Activated CD8-positive, alpha-beta memory T cell treated with anti-CD3 and anti-CD28 coated beads, Interleukin-2, amount 10 ng/mL, durations not matched to agents 7 days and 5 days (primary cell): Measurements from ENCODE around the gene RHBDD3. TPM values are rescaled to one million over a fixed set of nuclear protein-coding genes. Genes with fewer than 3 reads are reported as not detected.
"Not testable (repeated sequence)": the region's sequence is repeated elsewhere in the genome, so short reads cannot be mapped to it uniquely, and the experiment has no call there.

Experiments
- ATAC-seq: fragments of 150-1000 bp; cut with Tn5 transposase; one replicate; pipeline ENCODE4 v1.10.0; 2021; ENCODE audit warnings: moderate library complexity
- CTCF ChIA-PET: fragments of 350-600 bp; sonication (Branson Sonifier 250); formaldehyde crosslinking; loops from one replicate; lab custom pipeline; 2021; ENCODE audit warnings: antibody characterized with exemption; lab: Charles Lee
- DNase-seq: peaks from one replicate; pipeline ENCODE4 v3.0.0-alpha.2; 2020
- H3K27ac Mint-ChIP-seq: one replicate; pipeline ENCODE4 v1.8.0; 2021; ENCODE audit warnings: mild to moderate bottlenecking, mixed read lengths
- H3K27me3 Mint-ChIP-seq: one replicate; pipeline ENCODE4 v1.8.0; 2021; ENCODE audit warnings: mixed read lengths
- H3K36me3 Mint-ChIP-seq: one replicate; pipeline ENCODE4 v1.8.0; 2021; ENCODE audit warnings: mild to moderate bottlenecking, mixed read lengths
- H3K4me1 Mint-ChIP-seq: one replicate; pipeline ENCODE4 v1.8.0; 2021; ENCODE audit warnings: mixed read lengths
- H3K4me3 Mint-ChIP-seq: one replicate; pipeline ENCODE4 v1.8.0; 2021; ENCODE audit warnings: mild to moderate bottlenecking, moderate library complexity, mixed read lengths
- H3K9me3 Mint-ChIP-seq: one replicate; pipeline ENCODE4 v1.8.0; 2022; ENCODE audit warnings: low read depth, mixed read lengths
- total RNA-seq, 2 experiments: library from RNA; stranded (reverse); gene quantifications; one replicate each; pipeline ENCODE4 v1.2.3, GENCODE V29; 2021

Gene RHBDD3
- total RNA-seq, 2 experiments from 2014 or later: 40.5 to 44.7 TPM

DNA sequence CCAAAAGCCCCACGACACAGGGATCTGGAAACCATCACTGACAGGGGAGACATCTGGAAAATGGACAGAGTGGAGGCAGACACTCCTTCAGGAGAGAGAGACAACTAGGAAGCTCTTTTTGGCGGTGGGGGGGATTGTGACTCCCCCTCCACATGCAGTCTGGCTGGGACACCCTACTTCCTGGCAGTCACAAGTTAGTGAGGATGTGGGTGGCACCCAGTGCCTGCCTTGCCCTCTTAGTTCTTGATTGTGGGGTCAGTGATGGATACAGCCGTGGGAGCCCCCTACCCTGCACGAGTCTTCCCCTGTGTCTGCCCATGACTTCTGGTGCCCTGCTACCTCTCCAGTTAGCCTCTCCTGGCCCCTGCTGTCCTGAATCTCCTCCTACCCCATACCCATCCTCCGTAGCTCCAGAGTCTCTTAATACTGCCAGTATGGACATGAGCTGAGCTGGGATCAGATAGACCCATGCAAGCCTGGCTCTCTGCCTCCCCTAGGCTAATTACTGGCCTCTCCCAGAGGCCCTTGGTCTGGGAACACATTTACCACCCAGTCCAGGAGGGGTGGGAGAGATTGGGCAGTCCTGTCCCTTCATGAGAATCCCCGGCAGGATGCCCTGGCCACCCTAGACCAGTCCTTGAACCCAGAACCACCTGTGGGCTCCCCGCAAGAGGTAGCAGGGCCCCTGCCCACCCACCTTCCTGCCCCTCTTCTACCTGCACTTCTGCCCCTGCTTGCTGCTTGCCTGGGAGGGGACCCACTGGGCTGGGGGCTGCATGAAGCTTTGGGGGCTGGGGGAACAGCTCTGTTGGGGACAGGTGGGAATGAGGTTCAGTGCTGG lies 22.8 kb downstream of the RHBDD3 start:
- CTCF ChIA-PET: interaction anchor here (0.6 to 2.5 kb wide), 49 partner anchors 9 to 689 kb away, joined by 3 to 43 read pairs (median 4); partner anchors contain the start of genes EMID1, KREMEN1 and RHBDD3
- no peak for DNase-seq
- ATAC-seq: peak; percentile 12
- no peaks in the 10 kb centered on the region for H3K36me3 Mint-ChIP-seq
- peaks cover 24% of the 10 kb centered on the region for H3K27me3 Mint-ChIP-seq
- H3K27ac Mint-ChIP-seq: no peak overlapping the region
- no peaks in the 10 kb centered on the region for H3K4me1 Mint-ChIP-seq
- peaks cover 1% of the 10 kb centered on the region for H3K9me3 Mint-ChIP-seq
- no peak overlapping the region for H3K4me3 Mint-ChIP-seq

DNA sequence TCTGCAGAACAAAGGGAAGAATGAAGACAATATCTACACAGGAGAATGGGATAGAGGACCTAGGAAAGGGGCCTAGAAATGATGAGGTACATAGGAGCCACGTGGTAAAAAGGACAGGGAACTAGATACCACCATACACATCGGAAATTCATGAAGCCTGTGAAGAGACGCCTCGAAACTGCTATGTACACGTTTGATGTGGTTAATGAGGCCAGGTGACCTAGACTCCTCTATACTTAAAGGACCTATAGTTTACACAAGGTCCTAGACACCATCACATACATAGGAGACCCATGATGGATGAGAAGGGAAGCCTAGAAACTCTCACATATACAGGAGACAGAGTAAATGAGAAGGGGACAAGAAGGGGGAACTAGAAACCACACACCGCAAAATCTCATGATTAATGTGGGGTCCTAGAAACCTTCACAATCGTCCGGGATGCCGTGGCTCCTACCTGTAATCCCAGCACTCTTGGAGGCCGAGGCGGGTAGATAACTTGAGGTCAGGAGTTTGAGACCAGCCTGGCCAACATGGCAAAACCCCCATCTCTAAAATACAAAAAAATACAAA lies 23.8 kb downstream of the RHBDD3 start:
- no peak for ATAC-seq
- no peak overlapping the region for H3K27ac Mint-ChIP-seq
- H3K36me3 Mint-ChIP-seq: peaks cover 3% of the 10 kb centered on the region
- CTCF ChIA-PET: interaction anchor here (0.8 to 2.5 kb wide), 8 partner anchors 21 to 643 kb away, joined by 3 to 43 read pairs (median 4); partner anchors contain the start of gene EMID1
- H3K4me3 Mint-ChIP-seq: no peak overlapping the region
- H3K9me3 Mint-ChIP-seq: peaks cover 4% of the 10 kb centered on the region
- no peaks in the 10 kb centered on the region for H3K4me1 Mint-ChIP-seq
- H3K27me3 Mint-ChIP-seq: peaks cover 30% of the 10 kb centered on the region
- no peak for DNase-seq

DNA sequence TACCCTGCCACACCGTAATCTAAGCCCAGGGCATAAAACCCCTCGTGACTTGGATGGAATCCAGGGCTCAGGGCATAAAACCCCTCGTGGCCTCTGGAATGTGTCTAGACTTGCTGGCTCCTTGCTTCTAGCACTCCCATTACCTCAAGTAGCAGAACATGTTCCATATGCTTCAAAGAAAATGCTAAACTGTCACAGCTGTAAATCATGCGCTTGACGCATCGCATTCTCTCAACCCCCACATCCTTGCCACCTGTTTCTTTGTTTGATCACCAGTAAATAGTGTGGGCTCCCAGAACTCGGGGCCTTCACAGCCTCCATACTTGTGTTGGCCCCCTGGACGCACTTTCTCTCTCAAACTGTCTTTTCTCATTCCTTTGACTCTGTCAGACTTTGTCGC lies 27.3 kb downstream of the RHBDD3 start:
- H3K27me3 Mint-ChIP-seq: peaks cover 27% of the 10 kb centered on the region
- DNase-seq, H3K4me1 Mint-ChIP-seq, H3K9me3 Mint-ChIP-seq, H3K27ac Mint-ChIP-seq, CTCF ChIA-PET, H3K4me3 Mint-ChIP-seq, ATAC-seq, H3K36me3 Mint-ChIP-seq: not testable (repeated sequence)

DNA sequence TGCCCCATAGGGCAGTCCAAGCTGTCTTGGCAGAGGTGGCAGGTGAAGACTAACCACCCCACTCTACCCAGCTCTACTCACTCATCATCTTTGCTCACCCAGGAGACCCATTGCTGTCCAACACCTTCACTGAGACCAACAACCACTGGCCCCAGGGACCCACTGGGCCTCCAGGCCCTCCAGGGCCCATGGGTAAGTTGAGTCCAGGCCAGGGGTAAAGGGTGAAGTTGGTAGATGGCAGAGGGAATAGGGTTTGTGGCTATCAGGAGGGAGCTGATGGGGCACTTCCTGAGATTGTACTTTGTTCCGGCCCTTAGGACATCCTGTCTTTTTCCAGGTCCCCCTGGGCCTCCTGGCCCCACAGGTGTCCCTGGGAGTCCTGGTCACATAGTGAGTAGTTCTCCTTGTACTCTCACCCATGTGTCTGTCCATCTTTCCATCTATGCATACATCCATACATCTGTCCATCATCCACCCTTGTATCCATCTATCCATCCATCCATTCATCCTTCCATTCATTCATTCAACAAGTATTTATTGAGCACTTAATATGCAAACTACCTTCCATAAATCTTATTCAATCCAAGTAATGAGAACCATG lies 34.4 kb downstream of the RHBDD3 start:
- CTCF ChIA-PET: interaction anchor here (4.8 kb wide), 1 partner anchor 12 kb away, joined by 26 read pairs; no protein-coding TSS in a partner anchor
- H3K27me3 Mint-ChIP-seq: no peaks in the 10 kb centered on the region
- H3K36me3 Mint-ChIP-seq: no peaks in the 10 kb centered on the region
- DNase-seq (no peak), ATAC-seq (no peak)
- H3K4me1 Mint-ChIP-seq: no peaks in the 10 kb centered on the region
- no peak overlapping the region for H3K4me3 Mint-ChIP-seq
- no peak overlapping the region for H3K27ac Mint-ChIP-seq
- H3K9me3 Mint-ChIP-seq: peaks cover 2% of the 10 kb centered on the region

DNA sequence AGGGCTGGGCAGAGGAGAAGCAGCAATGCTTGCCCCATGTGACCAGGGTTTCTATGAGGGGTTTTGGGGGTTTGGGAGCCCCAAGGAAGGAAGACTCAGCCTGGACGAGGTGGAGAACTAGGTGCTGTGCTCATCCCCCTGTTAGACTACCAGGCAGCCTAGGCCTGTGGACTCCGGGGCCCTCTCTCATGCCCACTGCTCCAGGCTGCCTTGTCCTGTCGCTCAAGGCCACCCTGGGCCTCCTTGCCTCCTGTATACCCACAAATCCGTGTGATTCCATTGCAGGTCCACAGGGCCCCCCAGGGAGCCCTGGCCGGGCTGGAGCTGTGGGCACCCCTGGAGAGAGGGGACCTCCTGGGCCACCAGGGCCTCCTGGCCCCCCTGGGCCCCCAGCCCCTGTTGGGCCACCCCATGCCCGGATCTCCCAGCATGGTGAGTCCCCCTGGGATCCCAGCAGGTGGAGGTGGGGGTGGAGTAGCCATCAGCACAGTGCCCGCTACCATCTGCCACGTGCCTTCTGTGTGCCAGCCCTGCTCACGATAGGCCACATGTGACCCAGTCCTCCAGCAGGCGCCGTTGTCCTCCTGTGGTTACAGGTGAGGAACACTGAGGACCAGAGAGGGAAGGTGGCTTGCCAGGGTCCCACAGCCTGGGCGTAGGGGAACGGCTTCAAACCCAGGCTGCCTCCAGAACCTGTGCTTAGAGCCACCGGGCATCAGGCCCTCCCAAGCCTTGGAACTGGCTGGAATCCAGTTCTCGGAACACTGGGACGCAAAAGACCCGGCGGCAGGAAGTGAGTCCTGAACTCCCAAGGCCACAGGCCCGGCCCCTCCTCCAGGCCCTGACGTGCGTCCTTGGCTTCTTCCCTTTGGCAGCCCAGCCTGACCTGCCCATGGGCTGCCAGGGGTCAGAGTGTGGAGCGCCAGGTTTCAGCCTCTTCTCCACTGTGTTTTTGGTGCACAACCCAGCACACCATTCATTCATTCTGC lies 35.5 kb downstream of the RHBDD3 start:
- Mint-ChIP-seq H3K9me3 (peaks cover 2% of the 10 kb centered on the region), H3K27ac (no peak overlapping the region), H3K4me3 (no peak overlapping the region), H3K36me3 (no peaks in the 10 kb centered on the region), H3K4me1 (no peaks in the 10 kb centered on the region), H3K27me3 (no peaks in the 10 kb centered on the region)
- ATAC-seq (no peak), DNase-seq (no peak)
- CTCF ChIA-PET: interaction anchor here (4.8 kb wide), 1 partner anchor 13 kb away, joined by 26 read pairs; no protein-coding TSS in a partner anchor

DNA sequence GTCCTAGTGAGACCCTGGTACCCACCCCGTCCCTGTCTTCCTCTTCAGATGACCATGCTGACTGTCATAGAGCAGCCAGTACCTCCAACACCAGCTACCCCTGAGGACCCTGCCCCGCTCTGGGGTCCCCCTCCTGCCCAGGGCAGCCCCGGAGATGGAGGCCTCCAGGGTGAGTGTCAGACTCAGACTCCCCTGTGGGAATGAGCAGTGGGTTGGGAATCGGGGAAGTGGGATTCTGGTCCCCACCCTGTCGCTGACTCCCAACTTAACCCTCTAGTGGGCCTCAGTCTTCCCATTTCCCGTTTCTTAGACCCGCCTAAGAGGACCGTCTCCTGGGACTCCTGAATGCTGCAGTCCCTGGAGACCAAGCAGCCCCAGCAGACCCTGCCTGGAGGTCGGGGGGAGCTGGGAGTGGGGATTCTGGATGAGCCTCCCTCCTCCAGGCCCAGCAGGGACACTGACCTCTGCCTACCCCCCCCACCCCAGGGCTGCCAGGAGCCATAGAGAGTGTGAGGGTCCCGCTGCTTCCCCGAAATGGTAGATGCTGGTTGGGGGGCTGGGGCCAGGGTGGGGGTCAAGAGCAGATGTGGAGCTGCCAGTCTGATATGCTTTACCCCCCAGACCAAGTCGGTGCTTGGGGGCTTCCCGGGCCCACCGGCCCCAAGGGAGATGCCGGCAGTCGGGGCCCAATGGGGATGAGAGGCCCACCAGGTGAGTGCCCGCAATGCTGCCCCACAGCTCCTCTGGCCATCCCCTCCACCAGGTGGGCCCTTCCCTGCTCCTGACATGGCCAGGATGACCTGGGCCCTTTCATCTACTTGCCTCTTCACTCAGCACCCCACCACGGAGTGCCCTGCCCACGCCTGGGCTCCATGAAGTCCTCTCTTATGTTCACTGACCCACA lies 36.6 kb downstream of the RHBDD3 start:
- ATAC-seq (no peak), DNase-seq (no peak)
- peaks cover 2% of the 10 kb centered on the region for H3K9me3 Mint-ChIP-seq
- CTCF ChIA-PET: no interaction called here
- no peak overlapping the region for H3K27ac Mint-ChIP-seq
- H3K27me3 Mint-ChIP-seq: peaks cover 2% of the 10 kb centered on the region
- no peaks in the 10 kb centered on the region for H3K36me3 Mint-ChIP-seq
- no peak overlapping the region for H3K4me3 Mint-ChIP-seq
- H3K4me1 Mint-ChIP-seq: no peaks in the 10 kb centered on the region

DNA sequence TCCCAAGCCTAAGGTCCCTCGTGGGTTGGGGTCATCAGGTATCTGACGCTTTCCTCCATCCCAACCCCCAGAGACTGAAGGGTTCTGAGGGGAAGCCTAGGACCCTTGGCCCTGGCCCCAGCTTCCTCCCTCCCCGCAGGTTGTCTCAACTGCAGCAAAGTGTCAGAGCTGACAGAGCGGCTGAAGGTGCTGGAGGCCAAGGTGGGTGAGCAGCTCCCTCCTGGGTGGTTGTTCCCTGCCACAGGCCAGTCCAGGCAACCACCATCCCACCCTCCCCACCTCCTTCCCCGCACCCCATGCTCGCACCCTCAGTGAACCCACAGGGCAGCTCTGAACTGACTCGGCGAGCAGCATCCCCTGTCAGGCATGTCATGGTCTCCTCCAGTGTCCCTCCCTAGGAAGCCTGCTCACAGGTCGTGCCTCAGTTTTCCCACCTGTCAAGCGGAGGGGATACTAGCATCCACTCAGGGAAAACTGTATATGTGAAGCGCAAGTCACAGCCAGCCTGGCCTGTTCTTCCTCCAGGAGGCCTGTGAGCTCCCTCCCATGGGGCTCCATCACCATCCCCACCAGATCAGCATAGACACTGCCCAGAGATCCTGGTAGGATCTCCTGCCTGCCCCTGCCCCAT lies 41.3 kb downstream of the RHBDD3 start:
- Mint-ChIP-seq H3K27me3 (peaks cover 2% of the 10 kb centered on the region), H3K27ac (no peak overlapping the region), H3K4me3 (no peak overlapping the region), H3K9me3 (no peaks in the 10 kb centered on the region), H3K36me3 (no peaks in the 10 kb centered on the region), H3K4me1 (no peaks in the 10 kb centered on the region)
- CTCF ChIA-PET: interaction anchor here (0.9 to 2.1 kb wide), 2 partner anchors 9 to 19 kb away, joined by 3 to 8 read pairs; no protein-coding TSS in a partner anchor
- no peak for DNase-seq
- no peak for ATAC-seq

DNA sequence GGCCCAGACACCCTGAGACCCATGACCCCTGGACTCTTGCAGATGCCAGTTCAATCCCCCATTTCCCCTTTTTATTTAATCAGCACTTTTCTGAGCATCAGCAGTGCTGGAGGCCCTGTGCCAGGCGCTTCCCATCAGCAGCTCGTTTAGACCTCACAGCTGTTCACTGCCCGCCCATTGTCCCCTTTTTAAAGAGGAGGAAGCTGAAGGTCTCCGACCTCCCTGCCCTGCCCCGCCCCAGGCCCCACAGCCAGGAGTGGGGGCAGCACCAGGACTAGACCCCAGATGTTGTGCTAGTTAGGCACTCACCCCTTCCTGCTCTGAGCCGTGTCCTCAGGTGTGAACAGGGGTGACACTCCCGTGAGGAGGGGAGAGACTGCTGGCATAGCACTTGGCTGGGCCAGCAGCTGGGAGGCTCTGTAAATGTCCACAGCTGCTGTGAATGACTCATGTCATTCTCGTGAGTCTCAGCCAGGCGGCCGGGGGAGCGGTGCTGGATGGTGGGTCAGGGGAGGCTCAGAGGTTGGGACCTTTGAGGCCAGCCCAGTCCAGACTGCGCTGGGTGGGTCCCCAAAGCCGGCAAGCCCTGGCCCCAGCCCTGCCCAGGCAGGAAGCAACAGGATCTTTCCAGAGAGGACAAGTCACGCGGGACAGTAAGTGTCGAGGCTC lies 42.2 kb downstream of the RHBDD3 start:
- ATAC-seq (no peak), DNase-seq (no peak)
- CTCF ChIA-PET: interaction anchor here (2.1 kb wide), 1 partner anchor 20 kb away, joined by 8 read pairs; no protein-coding TSS in a partner anchor
- peaks cover 2% of the 10 kb centered on the region for H3K27me3 Mint-ChIP-seq
- H3K4me1 Mint-ChIP-seq: no peaks in the 10 kb centered on the region
- H3K36me3 Mint-ChIP-seq: no peaks in the 10 kb centered on the region
- no peaks in the 10 kb centered on the region for H3K9me3 Mint-ChIP-seq
- no peak overlapping the region for H3K4me3 Mint-ChIP-seq
- no peak overlapping the region for H3K27ac Mint-ChIP-seq

DNA sequence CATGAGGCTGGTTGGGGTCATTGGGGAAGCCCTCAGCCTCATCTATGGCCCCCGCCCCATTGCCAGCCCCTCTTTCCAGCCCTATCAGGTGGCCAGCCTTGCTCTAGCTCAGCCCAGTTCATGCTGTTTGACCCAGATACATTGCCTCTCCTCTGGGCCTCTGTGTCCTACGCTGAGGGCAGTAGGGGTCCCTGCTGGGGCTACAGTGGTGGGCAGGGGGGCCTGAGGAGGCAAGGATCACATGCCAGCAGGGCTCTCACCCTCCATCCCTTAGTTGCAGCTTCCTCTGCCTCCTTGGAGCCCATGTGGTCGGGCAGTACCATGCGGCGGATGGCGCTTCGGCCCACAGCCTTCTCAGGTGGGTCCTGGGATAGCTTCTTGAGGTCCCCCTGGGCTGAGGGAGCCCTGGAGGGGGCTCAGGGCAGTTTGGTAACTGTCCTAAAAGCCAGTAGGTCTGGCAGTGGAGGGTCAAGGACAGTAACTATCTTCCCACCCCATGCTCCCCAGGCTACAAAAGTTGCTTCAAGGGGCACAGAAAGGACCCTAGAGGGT lies 42.8 kb downstream of the RHBDD3 start:
- H3K36me3 Mint-ChIP-seq: no peaks in the 10 kb centered on the region
- no peak overlapping the region for H3K4me3 Mint-ChIP-seq
- no peak for DNase-seq
- H3K4me1 Mint-ChIP-seq: no peaks in the 10 kb centered on the region
- H3K27ac Mint-ChIP-seq: no peak overlapping the region
- ATAC-seq: no peak
- peaks cover 2% of the 10 kb centered on the region for H3K27me3 Mint-ChIP-seq
- CTCF ChIA-PET: no interaction called here
- no peaks in the 10 kb centered on the region for H3K9me3 Mint-ChIP-seq

DNA sequence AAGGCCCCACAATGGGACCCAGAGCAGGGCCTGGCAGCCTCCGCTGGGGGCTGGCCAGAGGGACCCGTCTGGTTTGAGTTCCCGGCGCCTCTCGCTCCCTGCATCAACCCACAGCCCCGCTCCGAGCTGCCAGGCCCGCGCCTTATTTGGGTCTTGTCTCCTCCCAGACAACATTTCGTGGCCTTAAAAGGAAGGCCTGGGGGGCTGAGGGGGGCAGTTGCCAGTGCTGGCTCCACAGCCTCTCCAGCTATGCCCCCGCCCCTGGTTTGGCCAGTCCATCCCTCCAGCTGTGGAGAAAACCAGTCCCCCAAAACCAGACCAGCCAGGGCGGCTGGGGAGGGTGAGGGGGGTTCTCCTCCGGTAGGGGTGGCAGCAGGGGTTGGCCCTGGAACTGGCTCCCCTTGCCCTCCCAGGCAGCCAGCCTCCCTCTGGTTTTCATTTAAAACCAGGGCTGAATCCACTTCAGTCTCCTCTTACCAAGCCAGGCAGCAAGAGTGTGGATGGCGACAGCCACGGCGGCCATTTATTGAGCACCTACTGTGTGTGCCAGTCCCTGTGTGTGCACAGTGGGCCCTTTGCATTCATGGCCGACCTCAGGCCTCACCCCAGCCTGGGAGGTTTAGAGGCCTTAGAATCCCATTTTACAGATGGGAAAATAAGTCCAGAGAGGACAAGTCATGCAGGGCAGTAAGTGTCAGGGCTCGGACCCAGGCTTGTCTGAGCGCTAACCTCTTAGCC lies 43.5 kb downstream of the RHBDD3 start:
- Mint-ChIP-seq H3K36me3 (no peaks in the 10 kb centered on the region), H3K27ac (no peak overlapping the region), H3K9me3 (no peaks in the 10 kb centered on the region), H3K4me3 (no peak overlapping the region), H3K27me3 (peaks cover 2% of the 10 kb centered on the region), H3K4me1 (no peaks in the 10 kb centered on the region)
- DNase-seq (no peak), ATAC-seq (no peak)
- CTCF ChIA-PET: no interaction called here
